Spleen (tissue), 11 donors: Measurements from ENCODE around the gene PEX14. TPM values are rescaled to one million over a fixed set of nuclear protein-coding genes. Genes with fewer than 3 reads are reported as not detected.

Source experiments
- DNase-seq: peaks from one replicate; pipeline ENCODE4 v3.0.0-alpha.2; 2020
- H3K27ac ChIP-seq, 8 donors: fragments of 200-600 bp; sonication (generic) in 7 of 8; 1 replicate in 4 of 8; 2 replicates in 4 of 8; pipeline versions ENCODE4 v1.5.0 to v1.8.0; 2016 to 2021; ENCODE audit warnings: inconsistent platforms in 4 of 8, mild to moderate bottlenecking in 4 of 8, moderate library complexity in 1 of 8
- H3K27me3 ChIP-seq, 7 donors: fragments of 200-600 bp; sonication (generic) in 6 of 7; replicated peaks in 1 of 7; 1 replicate in 4 of 7; 2 replicates in 3 of 7; pipeline versions ENCODE4 v1.5.0 to v1.8.0; 2016 to 2021; ENCODE audit warnings: inconsistent platforms in 3 of 7, mild to moderate bottlenecking in 1 of 7
- H3K36me3 ChIP-seq, 6 donors: fragments of 200-600 bp; sonication (generic) in 5 of 6; 1 replicate in 4 of 6; 2 replicates in 2 of 6; pipeline versions ENCODE4 v1.5.0 to v1.8.0; 2016 to 2021; ENCODE audit warnings: inconsistent platforms in 2 of 6
- H3K4me1 ChIP-seq, 6 donors: fragments of 200-600 bp; sonication (generic) in 5 of 6; 1 replicate in 3 of 6; 2 replicates in 3 of 6; pipeline versions ENCODE4 v1.5.0 to v1.8.0; 2016 to 2021; ENCODE audit warnings: inconsistent platforms in 3 of 6
- H3K4me3 ChIP-seq, 8 donors: fragments of 200-600 bp; sonication (generic) in 7 of 8; 1 replicate in 4 of 8; 2 replicates in 4 of 8; pipeline versions ENCODE4 v1.5.0 to v1.8.0; 2016 to 2021; ENCODE audit warnings: inconsistent platforms in 4 of 8, mild to moderate bottlenecking in 4 of 8, moderate library complexity in 2 of 8
- H3K9me3 ChIP-seq, 8 donors: fragments of 200-600 bp; sonication (generic) in 7 of 8; 1 replicate in 4 of 8; 2 replicates in 4 of 8; pipeline versions ENCODE4 v1.5.0 to v1.8.0; 2016 to 2021; ENCODE audit warnings: inconsistent platforms in 4 of 8
- CTCF ChIP-seq, 11 experiments: fragments of 200-600 bp in 7 of 11; fragments of 450-650 bp in 4 of 11; sonication (generic) in 4 of 11; IDR thresholded peaks in 8 of 11; conservative IDR thresholded peaks in 3 of 11; 1 replicate in 7 of 11; 2 replicates in 4 of 11; pipeline versions ENCODE4 v1.4.0 to v1.8.0; 2016 to 2021; ENCODE audit warnings: antibody characterized with exemption in 11 of 11, inconsistent platforms in 4 of 11, mild to moderate bottlenecking in 1 of 11
- POLR2A ChIP-seq, 3 donors: fragments of 450-650 bp; IDR thresholded peaks; one replicate each; pipeline ENCODE4 v1.5.1; 2017; ENCODE audit warnings: antibody characterized with exemption in 3 of 3, mild to moderate bottlenecking in 1 of 3
- POLR2AphosphoS5 ChIP-seq, 3 donors: sonication (generic); formaldehyde crosslinking; IDR thresholded peaks; one replicate each; pipeline ENCODE4 v1.5.1; 2017; ENCODE audit warnings: antibody characterized with exemption in 3 of 3
- WGBS, 5 donors: extraction: QIAGEN DNeasy Blood & Tissue Kit in 3 of 5; methylation state at CpG; one replicate each; pipeline versions ENCODE4 v1.1.5 to v1.1.7; 2013 to 2018; 5-methylcytosine and 5-hydroxymethylcytosine counted together
- intact Hi-C: fragments of 100-400 bp; cut with DNase I; formaldehyde crosslinking; loops from one replicate; pipeline ENCODE4 v1.15.0; 2023; ENCODE audit warnings: low total_unique reads
- polyA plus RNA-seq, 3 donors: library from polyadenylated mRNA; stranded (reverse); fragments of 200-250 nt; gene quantifications; one replicate each; pipeline ENCODE4 v1.2.1, GENCODE V29; 2013
- total RNA-seq, 7 donors: library from RNA; depleted of rRNA in 3 of 7; stranded (reverse); fragments of >200 nt in 3 of 7; fragmentation: NEBNext Ultra II Directional in 4 of 7; extraction: Animal tissue kit (Norgen Biotek cat#: 25700) in 4 of 7; gene quantifications; one replicate each; pipeline versions ENCODE4 v1.1.0 to v1.2.1, GENCODE V29; 2016 to 2021
- donor health status: healthy with polysubstance abuse.
- donor health status: DM: no; HTN: no; CAD: no; lungs with moderate emphysema.
- donor health status: DM: no; HTN: no; CAD: no.
- donor health status: Bipolar disorder and iron deficiency.
- donor health status: healthy.
- donor health status: DM: no; HTN: no; CAD: no.
- donor health status: DM: yes; HTN: yes; CAD: no.

The PEX14 gene
- total and polyA plus RNA-seq, 10 donors, result 9.3 to 19.7 (median 12.1) TPM

- Histone ChIP-seq H3K27ac (peak overlapping the region in 7 of 8 donors; percentile 44 to 87 (median 73)), H3K36me3 (peaks cover 0 to 9% (median 0%) of the 10 kb centered on the region in 6 donors), H3K4me1 (peaks cover 20 to 79% (median 45%) of the 10 kb centered on the region in 6 donors), H3K4me3 (peak overlapping the region in 1 of 8 donors; percentile 42), H3K9me3 (no peaks in the 10 kb centered on the region), H3K27me3 (no peaks in the 10 kb centered on the region)
- intact Hi-C loops, result loop anchor here (5.0 kb wide), 1 partner anchor 357 kb away; no protein-coding TSS in a partner anchor
- 78 to 87% (median 84%) methylated on average over 6 of the region's 6 CpGs for WGBS, 5 donors
- no peak for DNase-seq
- no peak for TF ChIP-seq POLR2AphosphoS5 (IDR thresholded peaks at IDR 0.05)
- no peak for TF ChIP-seq CTCF (IDR thresholded peaks at IDR 0.05 in 8 of 11, conservative IDR thresholded peaks at IDR 0.05 in 3 of 11)
- no peak for TF ChIP-seq POLR2A (IDR thresholded peaks at IDR 0.05)
These were observed 35.2 kb downstream of the PEX14 start for GRCh38 chr1:10509809-10510509.

GRCh38 chr1:10510520-10511493, 36.1 kb downstream of the PEX14 start:
- H3K9me3 ChIP-seq, result no peaks in the 10 kb centered on the region
- intact Hi-C loops, result no loop called here
- peak overlapping the region in 1 of 8 donors; percentile 42 for H3K4me3 ChIP-seq
- TF ChIP-seq CTCF (IDR thresholded peaks at IDR 0.05 in 8 of 11, conservative IDR thresholded peaks at IDR 0.05 in 3 of 11) (no peak), POLR2AphosphoS5 (IDR thresholded peaks at IDR 0.05) (peak in 1 of 3 donors; percentile 63), POLR2A (IDR thresholded peaks at IDR 0.05) (no peak)
- no peaks in the 10 kb centered on the region for H3K27me3 ChIP-seq
- H3K36me3 ChIP-seq, result peaks cover 0 to 9% (median 0%) of the 10 kb centered on the region in 6 donors
- 15 to 25% (median 18%) methylated on average over 12 of the region's 12 CpGs for WGBS, 5 donors
- no peak for DNase-seq
- H3K27ac ChIP-seq, result peak overlapping the region; percentile 2 to 87 (median 71)
- peaks cover 20 to 87% (median 52%) of the 10 kb centered on the region in 6 donors for H3K4me1 ChIP-seq

- Histone ChIP-seq H3K27ac (peak overlapping the region; percentile 2 to 87 (median 71)), H3K4me1 (peaks cover 20 to 94% (median 59%) of the 10 kb centered on the region in 6 donors), H3K4me3 (no peak overlapping the region), H3K36me3 (peaks cover 0 to 9% (median 0%) of the 10 kb centered on the region in 6 donors), H3K9me3 (no peaks in the 10 kb centered on the region), H3K27me3 (no peaks in the 10 kb centered on the region)
- no peak for DNase-seq
- TF ChIP-seq POLR2A (IDR thresholded peaks at IDR 0.05) (no peak), CTCF (IDR thresholded peaks at IDR 0.05 in 8 of 11, conservative IDR thresholded peaks at IDR 0.05 in 3 of 11) (no peak), POLR2AphosphoS5 (IDR thresholded peaks at IDR 0.05) (no peak)
- intact Hi-C loops, result no loop called here
- 40 to 59% (median 51%) methylated on average over 3 of the region's 3 CpGs for WGBS, 5 donors
These were observed 36.7 kb downstream of the PEX14 start for GRCh38 chr1:10511494-10511885.
